ENCODE measurements around the gene MON1A.
"Not testable (repeated sequence)": the region's sequence is repeated elsewhere in the genome, so short reads cannot be mapped to it uniquely, and the experiment has no call there.

Gene MON1A

GRCh38 chr3:49916686-49917085 lies 12.9 kb downstream of the MON1A start:
- DNase-seq = no peak

DNA sequence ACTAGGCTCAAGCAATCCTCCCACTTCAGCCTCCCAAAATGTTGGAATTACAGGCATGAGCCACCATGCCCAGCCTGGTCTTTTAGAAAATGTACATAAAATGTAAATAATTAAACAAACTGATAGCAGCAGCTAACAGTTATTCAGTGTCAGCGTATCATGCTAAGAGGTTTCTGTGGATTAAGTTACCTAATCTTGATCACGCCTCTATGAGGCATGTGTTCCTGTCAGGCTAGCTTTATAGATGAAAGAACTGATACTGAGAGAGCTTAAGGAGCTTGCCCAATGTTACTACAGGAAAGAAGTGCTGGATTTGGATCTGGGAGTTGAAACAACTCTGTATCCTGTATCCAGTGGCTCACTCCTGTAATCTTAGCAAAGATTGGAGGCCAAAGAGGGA lies 14.7 kb downstream of the MON1A start:
- DNase-seq = no peak

DNA sequence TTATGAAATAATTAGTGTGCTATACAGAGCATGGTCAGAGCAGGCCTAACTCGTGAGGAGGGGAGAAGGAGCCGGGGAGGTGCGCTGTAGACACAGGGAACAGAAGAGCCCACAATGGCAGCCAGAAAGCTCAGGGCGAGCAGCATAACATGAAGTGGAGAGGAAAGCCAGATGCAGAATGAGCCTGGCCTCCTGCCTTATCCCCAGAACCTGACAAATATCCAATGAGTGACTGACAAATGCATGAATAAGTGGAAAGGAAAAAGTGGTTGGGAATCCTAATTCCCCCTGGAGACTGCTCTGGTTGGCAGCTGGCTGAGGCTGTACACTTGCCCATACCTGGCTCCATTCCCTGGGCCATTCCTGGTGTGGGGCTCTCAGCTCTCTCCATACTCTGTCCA lies 16.7 kb downstream of the MON1A start:
- DNase-seq = peak; percentile 41

DNA sequence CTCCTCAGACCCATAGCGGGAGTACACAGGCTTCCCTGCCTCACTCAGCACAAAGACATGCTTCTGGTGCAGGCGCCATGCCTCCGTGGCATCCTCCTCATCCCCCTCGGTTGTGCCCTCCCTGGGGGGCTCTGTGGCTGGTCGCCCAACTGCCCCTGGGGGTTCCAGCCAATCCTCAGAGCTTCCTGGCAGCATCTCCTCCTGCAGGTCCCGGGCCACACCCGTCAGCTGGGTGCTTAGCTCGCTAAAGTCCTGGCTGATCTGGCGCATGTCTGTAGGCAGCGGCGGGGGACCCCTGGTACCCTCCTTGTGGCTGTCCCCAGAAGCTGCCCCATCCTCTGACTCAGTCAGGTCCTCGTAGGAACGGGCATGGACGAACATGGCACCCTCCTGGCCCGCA lies 18.0 kb downstream of the MON1A start:
- no peak for DNase-seq

GRCh38 chr3:49911124-49911420 lies 18.5 kb downstream of the MON1A start:
- no peak for DNase-seq

DNA sequence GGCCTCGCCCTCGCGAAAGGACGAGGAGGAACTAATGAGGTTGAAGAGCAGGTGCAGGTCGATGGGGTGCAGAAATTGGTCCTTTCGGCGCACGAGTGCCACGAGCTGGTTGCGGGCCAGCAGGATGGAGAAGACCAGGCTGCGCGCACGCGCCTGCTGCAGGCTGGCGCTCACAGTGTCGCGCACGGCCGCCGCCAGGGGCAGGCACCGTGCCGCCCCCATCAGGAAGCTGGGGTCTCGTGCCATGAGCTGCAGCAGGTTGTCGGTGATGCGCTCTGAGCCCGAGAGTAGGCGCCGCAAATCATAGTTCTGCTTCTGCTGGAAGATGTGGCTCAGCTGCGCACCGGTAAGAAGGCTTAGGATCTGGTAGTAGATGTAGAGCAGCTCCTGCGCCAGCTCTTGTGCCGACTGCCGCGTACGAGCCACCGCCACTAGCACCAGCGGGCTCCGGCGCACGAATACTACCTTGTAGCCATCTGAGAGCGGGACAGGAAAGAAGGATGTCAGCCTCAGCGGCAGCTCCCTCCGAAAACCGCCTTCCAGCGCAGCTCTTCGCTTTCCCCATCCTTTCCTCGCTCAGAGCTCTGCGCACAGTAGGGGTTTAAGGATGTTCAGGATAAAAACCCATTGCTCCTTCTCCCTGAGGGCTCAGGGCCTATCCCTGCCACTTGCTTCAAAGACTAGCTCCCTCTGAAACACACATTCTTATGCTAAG lies 19.0 kb downstream of the MON1A start:
- DNase-seq = no peak

DNA sequence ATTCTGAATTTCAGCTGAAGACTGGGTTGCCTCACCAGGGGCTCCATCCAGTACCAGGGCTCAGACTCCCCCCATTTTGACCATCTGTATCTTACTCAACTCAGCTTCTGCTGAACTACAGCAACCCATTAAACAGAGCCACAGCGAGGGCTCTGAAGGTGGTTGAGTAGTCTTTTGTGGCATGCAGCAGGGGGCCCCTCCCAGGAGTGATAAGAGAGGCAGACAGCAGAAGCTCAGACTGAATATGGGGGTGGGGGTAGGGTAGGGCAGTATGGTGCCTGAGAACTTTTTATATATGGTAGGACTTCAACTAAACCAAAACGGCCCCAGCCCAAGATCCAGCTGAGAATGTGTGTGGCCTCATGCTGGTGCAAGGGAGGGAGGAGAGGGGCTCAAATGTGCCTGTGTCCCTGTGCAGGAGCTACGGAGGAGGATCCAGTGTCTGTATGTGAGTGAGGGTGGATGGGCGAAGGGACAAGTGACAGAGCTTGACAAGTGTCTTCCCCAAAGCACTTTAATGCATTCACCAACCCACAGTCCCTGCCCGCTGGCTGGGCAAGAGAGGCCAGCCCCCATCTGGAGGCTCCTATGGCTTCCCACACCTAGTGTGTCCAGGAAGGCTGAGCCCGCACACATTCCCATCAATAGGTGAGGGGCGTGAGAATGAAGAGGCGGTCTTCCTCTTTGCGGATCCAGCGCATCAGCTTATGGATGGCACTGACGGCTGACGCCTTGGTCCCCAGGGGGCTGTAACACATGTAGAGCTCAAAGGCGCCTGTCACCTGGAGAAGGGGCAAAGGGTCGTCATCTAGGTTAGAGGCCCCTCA lies 21.0 kb downstream of the MON1A start:
- DNase-seq = no peak

DNA sequence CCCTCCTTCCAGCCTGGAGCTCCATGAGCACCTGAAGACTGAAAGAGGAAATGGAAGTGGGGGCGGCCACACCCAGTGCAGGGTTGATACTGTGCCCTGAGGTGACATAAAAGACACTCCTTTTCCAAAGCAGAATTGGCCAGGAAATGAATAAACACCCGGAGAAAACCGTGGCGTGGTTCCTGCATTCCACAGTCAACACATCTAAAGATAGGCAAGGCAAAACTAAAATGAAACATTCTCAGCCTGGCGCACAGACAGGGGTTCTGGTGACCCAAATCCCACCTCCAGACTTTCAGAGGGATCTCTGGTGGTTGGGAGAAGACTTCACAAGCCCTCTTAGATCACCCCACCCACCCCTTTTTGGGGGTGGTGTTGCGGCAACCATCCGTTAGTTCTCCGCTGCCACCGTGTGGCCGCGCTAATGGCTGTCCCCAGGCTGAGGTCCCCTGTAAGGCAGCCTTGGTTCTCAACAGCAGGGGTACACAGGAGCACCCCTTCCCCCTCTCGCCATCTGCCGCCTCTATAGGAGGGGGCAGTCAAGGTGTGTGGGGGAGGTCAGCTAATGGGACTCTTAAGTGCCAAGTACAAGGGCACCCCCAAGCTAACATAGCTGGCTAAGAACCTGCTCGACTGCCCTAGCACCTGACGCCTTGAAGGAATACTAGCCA lies 23.4 kb downstream of the MON1A start:
- peak; percentile 37 for DNase-seq

GRCh38 chr3:49904448-49904847 lies 25.2 kb downstream of the MON1A start:
- DNase-seq = not testable (repeated sequence)

GRCh38 chr3:49903451-49904424 lies 25.9 kb downstream of the MON1A start, which contains the start of gene MST1R:
TSS of gene MST1R (minus strand) at chr3:49903873. CDS start at chr3:49903609, 264 bp downstream.
- peak; percentile 79 for DNase-seq

- peak; percentile 22 for DNase-seq
Observed at GRCh38 chr3:49902511-49903345, 26.9 kb downstream of the MON1A start.

- peak; percentile 4 for DNase-seq
Observed at GRCh38 chr3:49901366-49902339, 28.0 kb downstream of the MON1A start.

- DNase-seq = peak; percentile 3
Observed at GRCh38 chr3:49900491-49901153, 29.0 kb downstream of the MON1A start.

DNA sequence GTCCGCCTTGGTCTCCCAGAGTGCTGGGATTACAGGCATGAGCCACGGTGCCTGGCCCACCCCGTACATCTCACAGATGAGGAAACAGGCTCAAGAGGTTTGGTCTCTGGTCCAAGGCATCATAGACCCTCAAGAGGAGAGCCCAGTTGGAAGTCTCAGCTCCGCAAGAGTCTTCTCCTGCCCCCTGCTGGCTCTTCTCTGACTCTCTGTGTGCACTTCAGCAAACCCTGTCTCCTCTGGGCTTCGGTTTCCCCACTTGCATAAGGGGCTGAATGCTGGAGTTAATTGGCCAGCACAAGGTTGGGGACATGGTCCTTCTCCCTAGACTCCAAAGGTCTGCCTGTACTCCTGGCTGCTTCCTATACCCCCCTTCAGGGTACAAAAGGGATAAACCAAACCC lies 29.8 kb downstream of the MON1A start:
- no peak for DNase-seq

DNA sequence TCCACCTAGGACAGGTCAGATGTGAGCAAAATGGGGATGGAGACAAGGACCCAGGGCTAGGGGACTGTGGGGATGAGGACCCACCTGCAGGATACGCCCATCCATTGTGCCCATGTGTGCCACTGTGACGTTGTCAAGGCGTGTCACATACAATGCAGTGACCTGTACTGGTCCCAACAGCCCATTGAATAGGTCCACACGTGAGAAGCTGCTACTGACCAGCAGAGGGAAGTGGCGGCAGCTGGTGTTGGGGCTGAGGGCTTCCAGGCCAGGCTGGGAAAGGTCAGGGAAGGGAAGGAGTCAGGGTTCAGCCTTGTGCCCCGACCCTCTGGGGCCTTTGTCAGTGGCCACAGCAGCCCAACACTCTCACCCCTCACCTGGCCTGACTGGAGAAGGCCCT lies 30.6 kb downstream of the MON1A start:
- DNase-seq = no peak

DNA sequence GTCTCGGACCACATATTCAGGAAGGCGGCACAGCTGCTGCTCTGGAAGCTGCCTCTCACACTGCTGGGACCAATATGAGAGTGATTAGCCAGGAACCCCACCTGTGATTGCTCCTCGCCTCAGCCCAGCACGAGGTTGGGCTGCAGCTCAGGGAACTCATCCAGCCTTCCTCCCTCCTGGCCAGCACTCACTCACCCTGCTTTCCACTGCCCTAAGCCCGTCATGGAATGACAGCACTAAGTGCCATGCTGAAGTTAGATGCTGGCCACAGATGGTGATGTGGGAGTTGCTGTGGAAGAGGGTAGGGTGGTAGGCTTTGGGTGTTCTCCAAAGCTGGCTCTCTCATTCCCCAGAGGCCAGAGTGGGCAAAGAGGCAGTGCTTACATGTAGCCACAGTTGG lies 33.3 kb downstream of the MON1A start:
- no peak for DNase-seq

GRCh38 chr3:49895791-49896190 lies 33.8 kb downstream of the MON1A start:
- DNase-seq = no peak

- no peak for DNase-seq
Observed at GRCh38 chr3:49889296-49889695, 40.3 kb downstream of the MON1A start.

- DNase-seq = no peak
Observed at GRCh38 chr3:49886922-49887265, 42.7 kb downstream of the MON1A start.

GRCh38 chr3:49883998-49884397 lies 45.6 kb downstream of the MON1A start:
- DNase-seq = no peak

All from DMS79 treated with DMSO at 0.1 percent for 48 hours (cell line).